ENCODE measurements around the gene TNS3. TPM values are rescaled to one million over a fixed set of nuclear protein-coding genes. Genes with fewer than 3 reads are reported as not detected.

Gene TNS3
- total and polyA plus RNA-seq, 2 of the 13 experiments (the other 11 are each of a cell fraction or from before 2014, with no cell fraction given), result 52.9 to 55.7 TPM

GRCh38 chr7:47376991-47377616 lies 204.8 kb downstream of the TNS3 start:
- Histone ChIP-seq H3K9me3 (ENCODE audit: low read length) (no peaks in the 10 kb centered on the region), H3K27ac (ENCODE audit: extremely low read length, insufficient read depth, low read length) (no peak overlapping the region), H3K79me2 (ENCODE audit: insufficient read depth, low read length) (peaks cover 4% of the 10 kb centered on the region), H4K20me1 (ENCODE audit: insufficient read depth, low read length) (peaks cover 64% of the 10 kb centered on the region), H3K4me2 (ENCODE audit: low read depth, low read length) (no peak overlapping the region), H2AFZ (ENCODE audit: low read length) (no peak overlapping the region), H3K4me1 (ENCODE audit: insufficient read depth, low read length) (peaks cover 25% of the 10 kb centered on the region), H3K4me3 (replicated peaks in 1 of 3; ENCODE audit: insufficient read depth in 1 of 3, low read depth in 2 of 3, low read length in 3 of 3) (no peak overlapping the region), H3K9ac (ENCODE audit: insufficient read depth, low read depth, low read length) (no peak overlapping the region), H3K36me3 (replicated peaks in 1 of 2; ENCODE audit: control insufficient read depth in 1 of 2, insufficient read depth in 2 of 2, low read length in 2 of 2) (peaks cover 10 to 67% of the 10 kb centered on the region in 2 experiments), H3K27me3 (ENCODE audit: control insufficient read depth in 1 of 2, insufficient read depth in 2 of 2, low read length in 2 of 2) (no peaks in the 10 kb centered on the region)
- in situ Hi-C loops (cut with HindIII; ENCODE audit: extremely low pct_ligation_motif_present, low pct_unique_long_range_greater_than_20kb) (no loop called here), intact Hi-C loops (cut with micrococcal nuclease; ENCODE audit: unreplicated experiment) (no loop called here)
- no peak for FAIRE-seq
- ChIA-PET POLR2A (no interaction called here), CTCF (ENCODE audit: low intra/inter-chr PET ratio, low total read pairs) (no interaction called here)
- 97% methylated on average over 10 of the region's 10 CpGs for WGBS (ENCODE audit: low lambda C conversion rate)
- BruUV-seq (replicated peaks), result no TSS peak
- TF ChIP-seq ZNF275 (CRISPR knock-in tag; IDR thresholded peaks at IDR 0.05; ENCODE audit: borderline replicate concordance) (no peak), ZNF260 (CRISPR knock-in tag; IDR thresholded peaks at IDR 0.05; ENCODE audit: borderline replicate concordance, low read depth) (no peak), SMAD9 (CRISPR knock-in tag; IDR thresholded peaks at IDR 0.05) (no peak), TIGD3 (CRISPR knock-in tag; IDR thresholded peaks at IDR 0.05; ENCODE audit: borderline replicate concordance) (no peak), ZNF12 (CRISPR knock-in tag; IDR thresholded peaks at IDR 0.05) (no peak), ZNF512B (CRISPR knock-in tag; IDR thresholded peaks at IDR 0.05; ENCODE audit: borderline replicate concordance) (no peak), NFYC (CRISPR knock-in tag; IDR thresholded peaks at IDR 0.05) (no peak), CHD2 (IDR thresholded peaks at IDR 0.05; ENCODE audit: low read depth, low read length) (no peak), HMGXB4 (CRISPR knock-in tag; IDR thresholded peaks at IDR 0.05; ENCODE audit: borderline replicate concordance in 1 of 2, low read depth in 1 of 2) (no peak), ASH2L (IDR thresholded peaks at IDR 0.05; ENCODE audit: insufficient read length, low read depth, low read length) (no peak), ZNF24 (IDR thresholded peaks at IDR 0.05) (no peak), TP53 (CRISPR knock-in tag; conservative IDR thresholded peaks at IDR 0.05) (no peak)
- no peak for DNase-seq (ENCODE audit: low spot score)
- ATAC-seq, result no peak

Data from HepG2 (cell line).